Measurements from ENCODE around the gene SPEN. TPM values are rescaled to one million over a fixed set of nuclear protein-coding genes. Genes with fewer than 3 reads are reported as not detected.
"Not testable (repeated sequence)": the region's sequence is repeated elsewhere in the genome, so short reads cannot be mapped to it uniquely, and the experiment has no call there.

Gene SPEN
- polyA plus RNA-seq (ENCODE audit: low read depth in 6 of 6) = 10 to 100 TPM in 4 of 6 donors, 1 to 10 TPM in 1, under 1 TPM in 1; 0.96 to 63.0 (median 11.5) TPM

GRCh38 chr1:15847100-15847892, at the start of gene SPEN:
SPEN (plus strand) TSS chr1:15847707; CDS start chr1:15848068, 361 bp downstream.
- H3K36me3 Mint-ChIP-seq = no peaks in the 10 kb centered on the region
- H3K9me3 Mint-ChIP-seq = no peaks in the 10 kb centered on the region
- peaks cover 43 to 74% (median 56%) of the 10 kb centered on the region in 3 donors for H3K4me1 Mint-ChIP-seq
- DNase-seq = peak; percentile 99
- H3K27ac Mint-ChIP-seq = peak within 1 kb of the TSS; percentile 95 to 99 (median 98)
- peak; percentile 74 to 77 for ATAC-seq (ENCODE audit: low read depth in 2 of 2)
- H3K4me3 Mint-ChIP-seq = peak within 1 kb of the TSS; percentile 96 to 100 (median 98)
- no peaks in the 10 kb centered on the region for H3K27me3 Mint-ChIP-seq

- no peak overlapping the region for H3K4me3 Mint-ChIP-seq
- peaks cover 0 to 4% (median 0%) of the 10 kb centered on the region in 3 donors for H3K4me1 Mint-ChIP-seq
- no peak overlapping the region for H3K27ac Mint-ChIP-seq
- ATAC-seq (ENCODE audit: low read depth in 2 of 2) = no peak
- no peaks in the 10 kb centered on the region for H3K9me3 Mint-ChIP-seq
- H3K36me3 Mint-ChIP-seq = no peaks in the 10 kb centered on the region
- peaks cover 3 to 30% (median 21%) of the 10 kb centered on the region in 3 donors for H3K27me3 Mint-ChIP-seq
- DNase-seq = no peak
Measured at GRCh38 chr1:15799004-15799867, 48.3 kb upstream of the SPEN start.

- Mint-ChIP-seq H3K4me3 (no peak overlapping the region), H3K27me3 (peaks cover 3 to 30% (median 21%) of the 10 kb centered on the region in 3 donors), H3K4me1 (peaks cover 0 to 4% (median 0%) of the 10 kb centered on the region in 3 donors), H3K27ac (peak overlapping the region in 1 of 6 donors; percentile 26), H3K9me3 (no peaks in the 10 kb centered on the region), H3K36me3 (no peaks in the 10 kb centered on the region)
- DNase-seq (no peak), ATAC-seq (ENCODE audit: low read depth in 2 of 2) (no peak)
Measured at GRCh38 chr1:15799928-15800835, 47.3 kb upstream of the SPEN start.

GRCh38 chr1:15802234-15802965, 45.1 kb upstream of the SPEN start:
- Mint-ChIP-seq H3K36me3 (no peaks in the 10 kb centered on the region), H3K4me1 (peaks cover 0 to 4% (median 0%) of the 10 kb centered on the region in 3 donors), H3K4me3 (no peak overlapping the region), H3K27ac (no peak overlapping the region), H3K9me3 (no peaks in the 10 kb centered on the region), H3K27me3 (peaks cover 0 to 24% (median 21%) of the 10 kb centered on the region in 3 donors)
- ATAC-seq (ENCODE audit: low read depth in 2 of 2) = no peak
- DNase-seq = no peak

GRCh38 chr1:15803380-15803779, 44.1 kb upstream of the SPEN start:
- no peaks in the 10 kb centered on the region for H3K36me3 Mint-ChIP-seq
- H3K27ac Mint-ChIP-seq = peak overlapping the region in 1 of 6 donors; percentile 34
- peaks cover 0 to 4% (median 0%) of the 10 kb centered on the region in 3 donors for H3K4me1 Mint-ChIP-seq
- no peak overlapping the region for H3K4me3 Mint-ChIP-seq
- DNase-seq (peak; percentile 33), ATAC-seq (ENCODE audit: low read depth in 2 of 2) (peak; percentile 56 to 69)
- H3K9me3 Mint-ChIP-seq = no peaks in the 10 kb centered on the region
- H3K27me3 Mint-ChIP-seq = peaks cover 0 to 21% (median 18%) of the 10 kb centered on the region in 3 donors

- Mint-ChIP-seq H3K36me3 (no peaks in the 10 kb centered on the region), H3K4me1 (peaks cover 0 to 4% (median 0%) of the 10 kb centered on the region in 3 donors), H3K4me3 (no peak overlapping the region), H3K27me3 (peaks cover 0 to 21% (median 18%) of the 10 kb centered on the region in 3 donors), H3K27ac (peak overlapping the region in 2 of 6 donors; percentile 47 to 64), H3K9me3 (no peaks in the 10 kb centered on the region)
- no peak for DNase-seq
- ATAC-seq (ENCODE audit: low read depth in 2 of 2) = no peak
Measured at GRCh38 chr1:15804060-15804459, 43.4 kb upstream of the SPEN start.

GRCh38 chr1:15807121-15807520, 40.4 kb upstream of the SPEN start:
- Mint-ChIP-seq H3K4me1 (peaks cover 0 to 4% (median 0%) of the 10 kb centered on the region in 3 donors), H3K4me3 (no peak overlapping the region), H3K9me3 (no peaks in the 10 kb centered on the region), H3K27me3 (peaks cover 0 to 6% (median 0%) of the 10 kb centered on the region in 3 donors), H3K36me3 (no peaks in the 10 kb centered on the region), H3K27ac (no peak overlapping the region)
- ATAC-seq (ENCODE audit: low read depth in 2 of 2) = no peak
- no peak for DNase-seq

- not testable (repeated sequence) for ATAC-seq (ENCODE audit: low read depth in 2 of 2); H3K36me3 Mint-ChIP-seq; H3K27me3 Mint-ChIP-seq; H3K9me3 Mint-ChIP-seq; DNase-seq; H3K27ac Mint-ChIP-seq; H3K4me1 Mint-ChIP-seq
- H3K4me3 Mint-ChIP-seq = peak within 1 kb of the TSS in 1 of 8 donors; percentile 47
Measured at GRCh38 chr1:15807549-15807948, 40.0 kb upstream of the SPEN start, which contains the start of gene UQCRHL. UQCRHL (minus strand) TSS chr1:15807649; CDS start chr1:15807649, 0 bp downstream.

- Mint-ChIP-seq H3K4me3 (no peak overlapping the region), H3K36me3 (no peaks in the 10 kb centered on the region), H3K4me1 (no peaks in the 10 kb centered on the region), H3K27me3 (no peaks in the 10 kb centered on the region), H3K27ac (no peak overlapping the region), H3K9me3 (no peaks in the 10 kb centered on the region)
- ATAC-seq (ENCODE audit: low read depth in 2 of 2) (no peak), DNase-seq (no peak)
Measured at GRCh38 chr1:15808955-15809354, 38.6 kb upstream of the SPEN start.

GRCh38 chr1:15810073-15810472, 37.4 kb upstream of the SPEN start:
- H3K4me3 Mint-ChIP-seq = no peak overlapping the region
- DNase-seq (no peak), ATAC-seq (ENCODE audit: low read depth in 2 of 2) (no peak)
- no peaks in the 10 kb centered on the region for H3K9me3 Mint-ChIP-seq
- H3K27me3 Mint-ChIP-seq = no peaks in the 10 kb centered on the region
- H3K36me3 Mint-ChIP-seq = no peaks in the 10 kb centered on the region
- no peak overlapping the region for H3K27ac Mint-ChIP-seq
- H3K4me1 Mint-ChIP-seq = no peaks in the 10 kb centered on the region

GRCh38 chr1:15816674-15817073, 30.8 kb upstream of the SPEN start:
- no peaks in the 10 kb centered on the region for H3K9me3 Mint-ChIP-seq

GRCh38 chr1:15820478-15820877, 27.0 kb upstream of the SPEN start:
- peak overlapping the region in 1 of 6 donors; percentile 20 for H3K27ac Mint-ChIP-seq
- no peaks in the 10 kb centered on the region for H3K27me3 Mint-ChIP-seq
- peaks cover 4 to 12% (median 6%) of the 10 kb centered on the region in 3 donors for H3K4me1 Mint-ChIP-seq
- ATAC-seq (ENCODE audit: low read depth in 2 of 2) (no peak), DNase-seq (no peak)
- H3K4me3 Mint-ChIP-seq = no peak overlapping the region
- H3K9me3 Mint-ChIP-seq = no peaks in the 10 kb centered on the region
- H3K36me3 Mint-ChIP-seq = no peaks in the 10 kb centered on the region

More at GRCh38 chr1:15816674-15817073, 30.8 kb upstream of the SPEN start:
- DNase-seq (no peak), ATAC-seq (ENCODE audit: low read depth in 2 of 2) (no peak)
- no peaks in the 10 kb centered on the region for H3K27me3 Mint-ChIP-seq
- peaks cover 5 to 8% (median 5%) of the 10 kb centered on the region in 3 donors for H3K4me1 Mint-ChIP-seq
- no peak overlapping the region for H3K27ac Mint-ChIP-seq
- H3K4me3 Mint-ChIP-seq = no peak overlapping the region
- H3K36me3 Mint-ChIP-seq = no peaks in the 10 kb centered on the region

All from naive B cell (primary cell).